GM23338 (cell line): ENCODE measurements around the gene SYNPR. TPM values are rescaled to one million over a fixed set of nuclear protein-coding genes. Genes with fewer than 3 reads are reported as not detected.

Source experiments
- ATAC-seq: fragments of 200-7000 bp; cut with Tn5 transposase; 3 replicates; pipeline ENCODE4 v1.9.1; 2020
- DNase-seq: peaks from one replicate; pipeline ENCODE4 v3.0.0-alpha.2; 2015; ENCODE audit warnings: low spot score
- H2AFZ ChIP-seq: fragments of 200-600 bp; sonication (generic); 2 replicates; pipeline ENCODE4 v1.8.0; 2016; ENCODE audit warnings: antibody characterized with exemption, mild to moderate bottlenecking, moderate library complexity
- H3F3A ChIP-seq: fragments of 200-600 bp; sonication (generic); replicated peaks from 2 replicates; pipeline ENCODE4 v1.8.0; 2017; ENCODE audit warnings: antibody characterized with exemption, mixed run types, low read depth
- H3K27ac ChIP-seq: fragments of 200-600 bp; sonication (generic); 2 replicates; pipeline ENCODE4 v1.6.1; 2016; ENCODE audit warnings: low read depth
- H3K27me3 ChIP-seq: fragments of 200-600 bp; sonication (generic); 2 replicates; pipeline ENCODE4 v1.8.0; 2016; ENCODE audit warnings: mild to moderate bottlenecking, mixed run types, moderate library complexity; ENCODE audit not compliant: insufficient read depth
- H3K36me3 ChIP-seq: fragments of 200-600 bp; sonication (generic); 2 replicates; pipeline ENCODE4 v1.8.0; 2016; ENCODE audit warnings: mild to moderate bottlenecking; ENCODE audit not compliant: insufficient read depth
- H3K4me1 ChIP-seq: fragments of 200-600 bp; sonication (generic); 2 replicates; pipeline ENCODE4 v1.8.0; 2016; ENCODE audit warnings: mild to moderate bottlenecking, moderate library complexity; ENCODE audit not compliant: insufficient read depth
- H3K4me2 ChIP-seq: fragments of 200-600 bp; sonication (generic); 2 replicates; pipeline ENCODE4 v1.7.1; 2017; ENCODE audit warnings: mixed run types
- H3K4me3 ChIP-seq: fragments of 200-600 bp; sonication (generic); 2 replicates; pipeline ENCODE4 v1.6.1; 2016; ENCODE audit warnings: mixed run types
- H3K79me2 ChIP-seq: fragments of 200-600 bp; sonication (generic); replicated peaks from 2 replicates; pipeline ENCODE4 v1.8.0; 2017; ENCODE audit warnings: mild to moderate bottlenecking; ENCODE audit not compliant: insufficient read depth
- H3K9me2 ChIP-seq: fragments of 200-600 bp; sonication (generic); 2 replicates; pipeline ENCODE4 v1.8.0; 2017; ENCODE audit not compliant: insufficient read depth
- H4K20me1 ChIP-seq: fragments of 200-600 bp; sonication (generic); replicated peaks from 2 replicates; pipeline ENCODE4 v1.8.0; 2017; ENCODE audit warnings: mild to moderate bottlenecking; ENCODE audit not compliant: insufficient read depth
- H3K27ac Mint-ChIP-seq: 2 replicates; pipeline ENCODE4 v1.8.0; 2020; ENCODE audit warnings: inconsistent platforms, mild to moderate bottlenecking, moderate library complexity, mixed read lengths
- H3K27me3 Mint-ChIP-seq: 3 replicates; pipeline ENCODE4 v1.8.0; 2022; ENCODE audit warnings: low read depth, mild to moderate bottlenecking, moderate library complexity, mixed read lengths, inconsistent platforms; ENCODE audit not compliant: insufficient read depth, poor library complexity
- H3K36me3 Mint-ChIP-seq: 3 replicates; pipeline ENCODE4 v1.8.0; 2021; ENCODE audit warnings: low read depth, mild to moderate bottlenecking, inconsistent platforms, moderate library complexity, mixed read lengths
- H3K4me1 Mint-ChIP-seq: 3 replicates; pipeline ENCODE4 v1.8.0; 2020; ENCODE audit warnings: mild to moderate bottlenecking, inconsistent platforms, mixed read lengths
- H3K4me3 Mint-ChIP-seq: 3 replicates; pipeline ENCODE4 v1.8.0; 2021; ENCODE audit warnings: moderate library complexity, mild to moderate bottlenecking, inconsistent platforms, mixed read lengths
- H3K9me3 Mint-ChIP-seq: 3 replicates; pipeline ENCODE4 v1.8.0; 2020; ENCODE audit warnings: moderate library complexity, mild to moderate bottlenecking, inconsistent platforms, mixed read lengths
- CREB1 ChIP-seq: fragments of 250-450 bp; sonication (Bioruptor Pico); IDR thresholded peaks from 2 replicates; pipeline ENCODE4 v1.5.0; 2020; ENCODE audit warnings: low read depth, mild to moderate bottlenecking, moderate library complexity
- EZH2 ChIP-seq: fragments of 200-600 bp; sonication (generic); IDR thresholded peaks from one replicate; pipeline ENCODE4 v1.8.0; 2017; ENCODE audit warnings: antibody characterized with exemption, mild to moderate bottlenecking, low read depth; ENCODE audit not compliant: unreplicated experiment
- EZH2phosphoT487 ChIP-seq: fragments of 200-600 bp; sonication (generic); IDR thresholded peaks from one replicate; pipeline ENCODE4 v1.8.1; 2018; ENCODE audit warnings: antibody characterized with exemption; ENCODE audit not compliant: unreplicated experiment
- JUNB ChIP-seq: IDR thresholded peaks from one replicate; pipeline ENCODE4 v1.6.1; 2016; ENCODE audit warnings: antibody characterized with exemption; ENCODE audit not compliant: unreplicated experiment
- NANOG ChIP-seq: IDR thresholded peaks from 2 replicates; pipeline ENCODE4 v1.6.1; 2016; ENCODE audit warnings: antibody characterized with exemption, borderline replicate concordance
- POLR2AphosphoS5 ChIP-seq: IDR thresholded peaks from 2 replicates; pipeline ENCODE4 v1.6.1; 2016; ENCODE audit warnings: antibody characterized with exemption, low read depth
- REST ChIP-seq: IDR thresholded peaks from one replicate; pipeline ENCODE4 v1.6.1; 2018; ENCODE audit warnings: antibody characterized with exemption; ENCODE audit not compliant: unreplicated experiment
- STAT1 ChIP-seq: IDR thresholded peaks from one replicate; pipeline ENCODE4 v1.6.1; 2016; ENCODE audit warnings: antibody characterized with exemption; ENCODE audit not compliant: unreplicated experiment
- ZNF114 ChIP-seq: fragments of 250-450 bp; sonication (Bioruptor Pico); IDR thresholded peaks from 2 replicates; pipeline ENCODE4 v1.5.0; 2020; ENCODE audit warnings: mild to moderate bottlenecking, moderate library complexity
- ZNF331 ChIP-seq: fragments of 250-450 bp; sonication (Bioruptor Pico); IDR thresholded peaks from 2 replicates; pipeline ENCODE4 v1.5.0; 2020; ENCODE audit warnings: low read depth, mild to moderate bottlenecking, moderate library complexity
- polyA plus RNA-seq: library from polyadenylated mRNA; unstranded; fragments of >200 nt; fragmentation: Nextera tagmentation; extraction: Ambion mirVana; gene quantifications from 2 replicates; pipeline ENCODE4 v1.2.1, GENCODE V29; 2016
- total RNA-seq: library from RNA; depleted of rRNA; stranded (reverse); fragments of >200 nt; shearing (Covaris generic); gene quantifications from 2 replicates; pipeline ENCODE4 v1.2.3, GENCODE V29; 2014
- TF ChIP-seq, protein P1 (sequence below): fragments of 250-450 bp; sonication (Bioruptor Pico); IDR thresholded peaks from 2 replicates; pipeline ENCODE4 v1.5.0; 2020; ENCODE audit warnings: mild to moderate bottlenecking, moderate library complexity
- TF ChIP-seq, protein P2 (sequence below): IDR thresholded peaks from 2 replicates; pipeline ENCODE4 v1.6.1; 2016; ENCODE audit warnings: antibody characterized with exemption
- TF ChIP-seq, protein P3 (sequence below), 2 experiments: fragments of 200-600 bp in 1 of 2; sonication (generic) in 1 of 2; conservative IDR thresholded peaks; 2 replicates each; pipeline versions ENCODE4 v1.5.1 to v1.6.1; 2016 to 2017; ENCODE audit warnings: antibody characterized with exemption in 2 of 2, low read depth in 2 of 2, mild to moderate bottlenecking in 2 of 2, moderate library complexity in 1 of 2

SYNPR gene
- total and polyA plus RNA-seq, 2 experiments from 2014 or later, result 0.38 to 0.55 TPM

- no peak overlapping the region for H2AFZ ChIP-seq
- DNase-seq, result no peak
Observed at GRCh38 chr3:63231643-63232042, 46.5 kb upstream of the SYNPR start.

More at GRCh38 chr3:63231643-63232042, 46.5 kb upstream of the SYNPR start:
- Mint-ChIP-seq H3K4me3 (no peak overlapping the region), H3K9me3 (peaks cover 3% of the 10 kb centered on the region; the same call in 2 of the 3 replicates), H3K4me1 (peaks cover 17% of the 10 kb centered on the region), H3K27me3 (no peaks in the 10 kb centered on the region), H3K36me3 (no peaks in the 10 kb centered on the region; the same call in 2 of the 3 replicates), H3K27ac (no peak overlapping the region)
- Histone ChIP-seq H3K4me2 (no peak overlapping the region), H3K36me3 (no peaks in the 10 kb centered on the region), H3K27ac (no peak overlapping the region), H3K79me2 (no peaks in the 10 kb centered on the region), H3F3A (no peaks in the 10 kb centered on the region), H3K4me3 (no peak overlapping the region), H3K27me3 (no peaks in the 10 kb centered on the region), H3K9me2 (no peaks in the 10 kb centered on the region), H4K20me1 (no peaks in the 10 kb centered on the region), H3K4me1 (peaks cover 16% of the 10 kb centered on the region)
- no peak for ATAC-seq
- TF ChIP-seq ZNF114 (CRISPR knock-in tag) (no peak), REST (no peak), ZNF331 (CRISPR knock-in tag) (no peak), CREB1 (no peak), POLR2AphosphoS5 (no peak), EZH2phosphoT487 (no peak), JUNB (no peak), STAT1 (no peak), EZH2 (no peak), NANOG (no peak)
- TF ChIP-seq, protein P1, sequence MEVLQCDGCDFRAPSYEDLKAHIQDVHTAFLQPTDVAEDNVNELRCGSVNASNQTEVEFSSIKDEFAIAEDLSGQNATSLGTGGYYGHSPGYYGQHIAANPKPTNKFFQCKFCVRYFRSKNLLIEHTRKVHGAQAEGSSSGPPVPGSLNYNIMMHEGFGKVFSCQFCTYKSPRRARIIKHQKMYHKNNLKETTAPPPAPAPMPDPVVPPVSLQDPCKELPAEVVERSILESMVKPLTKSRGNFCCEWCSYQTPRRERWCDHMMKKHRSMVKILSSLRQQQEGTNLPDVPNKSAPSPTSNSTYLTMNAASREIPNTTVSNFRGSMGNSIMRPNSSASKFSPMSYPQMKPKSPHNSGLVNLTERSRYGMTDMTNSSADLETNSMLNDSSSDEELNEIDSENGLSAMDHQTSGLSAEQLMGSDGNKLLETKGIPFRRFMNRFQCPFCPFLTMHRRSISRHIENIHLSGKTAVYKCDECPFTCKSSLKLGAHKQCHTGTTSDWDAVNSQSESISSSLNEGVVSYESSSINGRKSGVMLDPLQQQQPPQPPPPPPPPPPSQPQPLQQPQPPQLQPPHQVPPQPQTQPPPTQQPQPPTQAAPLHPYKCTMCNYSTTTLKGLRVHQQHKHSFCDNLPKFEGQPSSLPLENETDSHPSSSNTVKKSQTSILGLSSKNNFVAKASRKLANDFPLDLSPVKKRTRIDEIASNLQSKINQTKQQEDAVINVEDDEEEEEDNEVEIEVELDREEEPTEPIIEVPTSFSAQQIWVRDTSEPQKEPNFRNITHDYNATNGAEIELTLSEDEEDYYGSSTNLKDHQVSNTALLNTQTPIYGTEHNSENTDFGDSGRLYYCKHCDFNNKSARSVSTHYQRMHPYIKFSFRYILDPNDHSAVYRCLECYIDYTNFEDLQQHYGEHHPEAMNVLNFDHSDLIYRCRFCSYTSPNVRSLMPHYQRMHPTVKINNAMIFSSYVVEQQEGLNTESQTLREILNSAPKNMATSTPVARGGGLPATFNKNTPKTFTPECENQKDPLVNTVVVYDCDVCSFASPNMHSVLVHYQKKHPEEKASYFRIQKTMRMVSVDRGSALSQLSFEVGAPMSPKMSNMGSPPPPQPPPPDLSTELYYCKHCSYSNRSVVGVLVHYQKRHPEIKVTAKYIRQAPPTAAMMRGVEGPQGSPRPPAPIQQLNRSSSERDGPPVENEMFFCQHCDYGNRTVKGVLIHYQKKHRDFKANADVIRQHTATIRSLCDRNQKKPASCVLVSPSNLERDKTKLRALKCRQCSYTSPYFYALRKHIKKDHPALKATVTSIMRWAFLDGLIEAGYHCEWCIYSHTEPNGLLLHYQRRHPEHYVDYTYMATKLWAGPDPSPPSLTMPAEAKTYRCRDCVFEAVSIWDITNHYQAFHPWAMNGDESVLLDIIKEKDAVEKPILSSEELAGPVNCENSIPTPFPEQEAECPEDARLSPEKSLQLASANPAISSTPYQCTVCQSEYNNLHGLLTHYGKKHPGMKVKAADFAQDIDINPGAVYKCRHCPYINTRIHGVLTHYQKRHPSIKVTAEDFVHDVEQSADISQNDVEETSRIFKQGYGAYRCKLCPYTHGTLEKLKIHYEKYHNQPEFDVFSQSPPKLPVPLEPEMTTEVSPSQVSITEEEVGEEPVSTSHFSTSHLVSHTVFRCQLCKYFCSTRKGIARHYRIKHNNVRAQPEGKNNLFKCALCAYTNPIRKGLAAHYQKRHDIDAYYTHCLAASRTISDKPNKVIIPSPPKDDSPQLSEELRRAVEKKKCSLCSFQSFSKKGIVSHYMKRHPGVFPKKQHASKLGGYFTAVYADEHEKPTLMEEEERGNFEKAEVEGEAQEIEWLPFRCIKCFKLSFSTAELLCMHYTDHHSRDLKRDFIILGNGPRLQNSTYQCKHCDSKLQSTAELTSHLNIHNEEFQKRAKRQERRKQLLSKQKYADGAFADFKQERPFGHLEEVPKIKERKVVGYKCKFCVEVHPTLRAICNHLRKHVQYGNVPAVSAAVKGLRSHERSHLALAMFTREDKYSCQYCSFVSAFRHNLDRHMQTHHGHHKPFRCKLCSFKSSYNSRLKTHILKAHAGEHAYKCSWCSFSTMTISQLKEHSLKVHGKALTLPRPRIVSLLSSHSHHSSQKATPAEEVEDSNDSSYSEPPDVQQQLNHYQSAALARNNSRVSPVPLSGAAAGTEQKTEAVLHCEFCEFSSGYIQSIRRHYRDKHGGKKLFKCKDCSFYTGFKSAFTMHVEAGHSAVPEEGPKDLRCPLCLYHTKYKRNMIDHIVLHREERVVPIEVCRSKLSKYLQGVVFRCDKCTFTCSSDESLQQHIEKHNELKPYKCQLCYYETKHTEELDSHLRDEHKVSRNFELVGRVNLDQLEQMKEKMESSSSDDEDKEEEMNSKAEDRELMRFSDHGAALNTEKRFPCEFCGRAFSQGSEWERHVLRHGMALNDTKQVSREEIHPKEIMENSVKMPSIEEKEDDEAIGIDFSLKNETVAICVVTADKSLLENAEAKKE, result no peak
- TF ChIP-seq, protein P2, sequence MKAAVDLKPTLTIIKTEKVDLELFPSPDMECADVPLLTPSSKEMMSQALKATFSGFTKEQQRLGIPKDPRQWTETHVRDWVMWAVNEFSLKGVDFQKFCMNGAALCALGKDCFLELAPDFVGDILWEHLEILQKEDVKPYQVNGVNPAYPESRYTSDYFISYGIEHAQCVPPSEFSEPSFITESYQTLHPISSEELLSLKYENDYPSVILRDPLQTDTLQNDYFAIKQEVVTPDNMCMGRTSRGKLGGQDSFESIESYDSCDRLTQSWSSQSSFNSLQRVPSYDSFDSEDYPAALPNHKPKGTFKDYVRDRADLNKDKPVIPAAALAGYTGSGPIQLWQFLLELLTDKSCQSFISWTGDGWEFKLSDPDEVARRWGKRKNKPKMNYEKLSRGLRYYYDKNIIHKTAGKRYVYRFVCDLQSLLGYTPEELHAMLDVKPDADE, result no peak
- TF ChIP-seq, protein P3, sequence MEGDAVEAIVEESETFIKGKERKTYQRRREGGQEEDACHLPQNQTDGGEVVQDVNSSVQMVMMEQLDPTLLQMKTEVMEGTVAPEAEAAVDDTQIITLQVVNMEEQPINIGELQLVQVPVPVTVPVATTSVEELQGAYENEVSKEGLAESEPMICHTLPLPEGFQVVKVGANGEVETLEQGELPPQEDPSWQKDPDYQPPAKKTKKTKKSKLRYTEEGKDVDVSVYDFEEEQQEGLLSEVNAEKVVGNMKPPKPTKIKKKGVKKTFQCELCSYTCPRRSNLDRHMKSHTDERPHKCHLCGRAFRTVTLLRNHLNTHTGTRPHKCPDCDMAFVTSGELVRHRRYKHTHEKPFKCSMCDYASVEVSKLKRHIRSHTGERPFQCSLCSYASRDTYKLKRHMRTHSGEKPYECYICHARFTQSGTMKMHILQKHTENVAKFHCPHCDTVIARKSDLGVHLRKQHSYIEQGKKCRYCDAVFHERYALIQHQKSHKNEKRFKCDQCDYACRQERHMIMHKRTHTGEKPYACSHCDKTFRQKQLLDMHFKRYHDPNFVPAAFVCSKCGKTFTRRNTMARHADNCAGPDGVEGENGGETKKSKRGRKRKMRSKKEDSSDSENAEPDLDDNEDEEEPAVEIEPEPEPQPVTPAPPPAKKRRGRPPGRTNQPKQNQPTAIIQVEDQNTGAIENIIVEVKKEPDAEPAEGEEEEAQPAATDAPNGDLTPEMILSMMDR (conservative IDR thresholded peaks at IDR 0.05; ENCODE audit: low read depth in 2 of 2), result no peak
